K562 (cell line): ENCODE measurements around the gene NUP50. TPM values are rescaled to one million over a fixed set of nuclear protein-coding genes. Genes with fewer than 3 reads are reported as not detected.

Source experiments
- ATAC-seq: fragments of 200-7000 bp; cut with Tn5 transposase; 3 replicates; pipeline ENCODE4 v1.9.1; 2020; ENCODE audit warnings: moderate library complexity
- BruUV-seq: library from RNA; stranded (reverse); fragments of 400-500 nt; replicated peaks from 2 replicates; lab custom pipeline; 2021; lab: Mats Ljungman, UMichigan
- CTCF ChIA-PET: fragments of 300-600 bp; formaldehyde crosslinking; extraction: SDS; loops from one replicate; lab custom pipeline; 2021; ENCODE audit warnings: low intra/inter-chr PET ratio; lab: Yijun Ruan, JAX
- POLR2A ChIA-PET: fragments of 300-600, 350-650 bp; sonication (Branson Sonifier 250); formaldehyde crosslinking; extraction: SDS; loops from one replicate; lab custom pipeline; 2021; ENCODE audit warnings: antibody characterized with exemption, inconsistent platforms; lab: Yijun Ruan, JAX
- DNase-seq, 4 experiments: peaks; one replicate each; pipeline versions ENCODE4 v3.0.0 to v3.0.0-alpha.2; 2011 to 2018; ENCODE audit warnings: low spot score in 3 of 4, mixed read lengths in 3 of 4; ENCODE audit errors: extremely low read depth in 1 of 4
- FAIRE-seq: peaks from 2 replicates; lab custom pipeline; 2011; peaks lifted over from hg19 to GRCh38; lab: Jason Lieb, UNC
- H2AFZ ChIP-seq: 2 replicates; pipeline ENCODE4 v1.6.0; 2011; ENCODE audit warnings: low read depth, low read length, control low read depth, inconsistent platforms
- H3K27ac ChIP-seq: fragments of 200-600 bp; 3 replicates; pipeline ENCODE4 v1.8.0; 2011; ENCODE audit warnings: low read depth, mild to moderate bottlenecking, control low read depth, inconsistent platforms, low read length, moderate library complexity, mixed read lengths; ENCODE audit errors: extremely low read depth
- H3K27me3 ChIP-seq, 2 experiments: fragments of 300-600 bp in 1 of 2; 2 replicates in 1 of 2; 3 replicates in 1 of 2; pipeline versions ENCODE4 v1.6.0 to v1.8.0; 2011; ENCODE audit warnings: inconsistent platforms in 2 of 2, low read length in 2 of 2, mild to moderate bottlenecking in 1 of 2, mixed read lengths in 1 of 2, moderate library complexity in 1 of 2; ENCODE audit not compliant: control insufficient read depth in 2 of 2, insufficient read depth in 2 of 2
- H3K36me3 ChIP-seq: fragments of 300-600 bp; 3 replicates; pipeline ENCODE4 v1.8.0; 2011; ENCODE audit warnings: mild to moderate bottlenecking, low read length, inconsistent platforms; ENCODE audit not compliant: control insufficient read depth, insufficient read depth
- H3K4me1 ChIP-seq, 2 experiments: fragments of 200-600 bp in 1 of 2; replicated peaks in 1 of 2; 2 replicates in 1 of 2; 3 replicates in 1 of 2; pipeline versions ENCODE4 v1.5.1 to v1.8.0; 2011; ENCODE audit warnings: inconsistent platforms in 2 of 2, low read length in 2 of 2, mild to moderate bottlenecking in 1 of 2, mixed read lengths in 1 of 2, moderate library complexity in 1 of 2; ENCODE audit not compliant: control insufficient read depth in 2 of 2, insufficient read depth in 2 of 2
- H3K4me2 ChIP-seq: 2 replicates; pipeline ENCODE4 v1.6.1; 2011; ENCODE audit warnings: low read length, control low read depth, inconsistent platforms, mixed read lengths; ENCODE audit not compliant: insufficient read depth
- H3K4me3 ChIP-seq: fragments of 200-600 bp; sonication (generic), shearing (Covaris generic); 2 replicates; pipeline ENCODE4 v1.5.1; 2016; ENCODE audit warnings: control low read depth, inconsistent platforms
- H3K79me2 ChIP-seq: fragments of 200-600 bp; 3 replicates; pipeline ENCODE4 v1.8.0; 2011; ENCODE audit warnings: low read length, inconsistent platforms; ENCODE audit not compliant: control insufficient read depth, insufficient read depth
- H3K9ac ChIP-seq, 2 experiments: 2 replicates each; pipeline versions ENCODE4 v1.6.0 to v1.6.1; 2011; ENCODE audit warnings: low read depth in 2 of 2, low read length in 2 of 2, control low read depth in 1 of 2, inconsistent platforms in 1 of 2, mild to moderate bottlenecking in 1 of 2, mixed read lengths in 1 of 2; ENCODE audit not compliant: insufficient read depth in 1 of 2
- H3K9me1 ChIP-seq: one replicate; pipeline ENCODE4 v1.6.0; 2011; ENCODE audit warnings: inconsistent platforms, mild to moderate bottlenecking, low read length, moderate library complexity; ENCODE audit not compliant: control insufficient read depth, insufficient read depth
- H3K9me3 ChIP-seq: replicated peaks from 2 replicates; pipeline ENCODE4 v1.5.1; 2011; ENCODE audit warnings: low read depth, low read length, inconsistent platforms; ENCODE audit not compliant: control insufficient read depth, insufficient read depth
- H4K20me1 ChIP-seq: replicated peaks from 2 replicates; pipeline ENCODE4 v1.6.1; 2011; ENCODE audit warnings: low read length, inconsistent platforms, mixed read lengths; ENCODE audit not compliant: control insufficient read depth, insufficient read depth
- RAD51 ChIP-seq: fragments of 450-650 bp; IDR thresholded peaks from 2 replicates; pipeline ENCODE4 v1.7.1; 2016; ENCODE audit warnings: low read depth, mild to moderate bottlenecking, borderline replicate concordance
- TFE3 ChIP-seq: fragments of 450-650 bp; formaldehyde crosslinking; IDR thresholded peaks from 2 replicates; pipeline ENCODE4 v1.4.0; 2020; ENCODE audit warnings: mild to moderate bottlenecking, mixed read lengths
- ZC3H4 ChIP-seq: sonication (generic); formaldehyde crosslinking; IDR thresholded peaks from 2 replicates; pipeline ENCODE4 v1.9.0; 2021; ENCODE audit warnings: missing genetic modification reagents, borderline replicate concordance
- ZNF274 ChIP-seq: IDR thresholded peaks from 2 replicates; pipeline ENCODE4 v1.6.1; 2011; ENCODE audit warnings: low read depth, mild to moderate bottlenecking, low read length, moderate library complexity, borderline replicate concordance
- ZNF696 ChIP-seq: fragments of 250-450 bp; sonication (Bioruptor Pico); conservative IDR thresholded peaks from 2 replicates; pipeline ENCODE4 v1.4.0; 2020; ENCODE audit warnings: mild to moderate bottlenecking, moderate library complexity
- WGBS: fragments of 100-300 bp; shearing (Covaris generic); methylation state at CpG from one replicate; pipeline ENCODE4 v1.1.6; 2016; ENCODE audit warnings: low coverage, mixed read lengths; ENCODE audit not compliant: insufficient coverage; ENCODE audit errors: missing lambda C conversion rate; 5-methylcytosine and 5-hydroxymethylcytosine counted together
- in situ Hi-C: fragments of 300-500 bp; cut with MboI; formaldehyde crosslinking; loops from 4 replicates; pipeline ENCODE4 v1.15.0; 2018; ENCODE audit warnings: inconsistent platforms, mixed read lengths
- intact Hi-C: fragments of 100-400 bp; cut with micrococcal nuclease; formaldehyde crosslinking; loops from 2 replicates; pipeline ENCODE4 v1.14.2; 2022
- polyA plus RNA-seq, 8 experiments: library from polyadenylated mRNA; depleted of rRNA in 4 of 8; stranded (reverse) in 5 of 8; unstranded in 3 of 8; fragments of >200 nt; fragmentation: Nextera tagmentation in 2 of 8; fragmentation: Illumina TruSeq in 1 of 8; extraction: Ambion mirVana in 2 of 8; extraction: Trizol in 1 of 8; gene quantifications; 2 replicates each; pipeline versions ENCODE4 v1.2.1 to v1.2.3, GENCODE V29; 2011 to 2014; ENCODE audit warnings: inconsistent platforms in 1 of 8, missing spikeins in 1 of 8
- total RNA-seq, 7 experiments: library from RNA; depleted of rRNA in 6 of 7; stranded (reverse); fragments of >200 nt in 6 of 7; fragmentation: Illumina TruSeq in 2 of 7; extraction: Trizol in 2 of 7; gene quantifications; 2 replicates each; pipeline versions ENCODE4 v1.2.1 to v1.2.3, GENCODE V29; 2011 to 2021; ENCODE audit warnings: low replicate concordance in 1 of 7

NUP50 gene
- total and polyA plus RNA-seq, 9 of the 15 experiments (the other 6 are each of a cell fraction or from before 2014, with no cell fraction given): 23.8 to 83.7 (median 55.3) TPM

GRCh38 chr22:45208696-45208992, 44.9 kb downstream of the NUP50 start:
- H3K4me2 ChIP-seq: no peak overlapping the region
- WGBS: 42% methylated on average over 9 of the region's 10 CpGs
- peaks cover 0 to 8% of the 10 kb centered on the region in 2 experiments; a peak in 2 of 5 replicates for H3K27me3 ChIP-seq
- no peaks in the 10 kb centered on the region for H3K9me1 ChIP-seq
- H3K79me2 ChIP-seq: no peaks in the 10 kb centered on the region
- DNase-seq (no peak), FAIRE-seq (no peak), ATAC-seq (no peak)
- no peaks in the 10 kb centered on the region for H3K36me3 ChIP-seq
- H4K20me1 ChIP-seq: peaks cover 15% of the 10 kb centered on the region; the same call in 1 of the 2 replicates
- no peaks in the 10 kb centered on the region for H3K9me3 ChIP-seq
- no peak overlapping the region for H3K27ac ChIP-seq
- BruUV-seq: no TSS peak
- peaks cover 0 to 27% of the 10 kb centered on the region in 2 experiments; a peak in 2 of 5 replicates for H3K4me1 ChIP-seq
- H3K4me3 ChIP-seq: no peak overlapping the region
- ChIA-PET POLR2A (interaction anchor here (0.6 to 0.7 kb wide), 2 partner anchors 11 to 52 kb away, joined by 3 read pairs; no protein-coding TSS in a partner anchor), CTCF (interaction anchor here (0.6 kb wide), 1 partner anchor 1035 kb away, joined by 4 read pairs; no protein-coding TSS in a partner anchor)
- H2AFZ ChIP-seq: no peak overlapping the region
- in situ Hi-C loops (no loop called here), intact Hi-C loops (loop anchor here (10.0 kb wide), 1 partner anchor 104 kb away; no protein-coding TSS in a partner anchor)
- peak; percentile 62 for TF ChIP-seq TFE3 (CRISPR knock-in tag)
- no peak for TF ChIP-seq ZNF274
- no peak for TF ChIP-seq ZNF696 (CRISPR knock-in tag)
- no peak for TF ChIP-seq ZC3H4
- TF ChIP-seq RAD51: 0 out of 2 replicates have a peak, but pooled peaks have one; percentile 33
- H3K9ac ChIP-seq: no peak overlapping the region
